Transverse colon (tissue), 4 donors: ENCODE measurements around the gene TRIP13. TPM values are rescaled to one million over a fixed set of nuclear protein-coding genes. Genes with fewer than 3 reads are reported as not detected.

ENCODE experiments used
- DNase-seq: peaks from one replicate; pipeline ENCODE4 v3.0.0-alpha.2; 2019
- H3K27ac ChIP-seq, 4 donors: fragments of 200-600 bp; sonication (generic); 2 replicates each; pipeline ENCODE4 v1.5.1; 2016 to 2018; ENCODE audit warnings: inconsistent platforms in 4 of 4
- H3K27me3 ChIP-seq: fragments of 200-600 bp; sonication (generic); 2 replicates; pipeline ENCODE4 v1.5.1; 2017; ENCODE audit warnings: inconsistent platforms
- H3K36me3 ChIP-seq, 4 donors: fragments of 200-600 bp; sonication (generic); 2 replicates each; pipeline ENCODE4 v1.5.1; 2017 to 2019; ENCODE audit warnings: inconsistent platforms in 4 of 4
- H3K4me1 ChIP-seq, 4 donors: fragments of 200-600 bp; sonication (generic); 2 replicates each; pipeline ENCODE4 v1.5.1; 2017 to 2020; ENCODE audit warnings: inconsistent platforms in 4 of 4
- H3K4me3 ChIP-seq, 4 donors: fragments of 200-600 bp; sonication (generic); 1 replicate in 1 of 4; 2 replicates in 3 of 4; pipeline versions ENCODE4 v1.5.1 to v1.6.1; 2017 to 2019; ENCODE audit warnings: inconsistent platforms in 4 of 4
- H3K9me3 ChIP-seq, 2 donors: fragments of 200-600 bp; sonication (generic); 2 replicates each; pipeline ENCODE4 v1.5.1; 2017 to 2019; ENCODE audit warnings: inconsistent platforms in 2 of 2
- CTCF ChIP-seq, 5 experiments: fragments of 200-600 bp in 3 of 5; fragments of 450-650 bp in 2 of 5; sonication (generic) in 3 of 5; IDR thresholded peaks; 1 replicate in 2 of 5; 2 replicates in 3 of 5; pipeline ENCODE4 v1.5.1; 2016 to 2017; ENCODE audit warnings: antibody characterized with exemption in 5 of 5, inconsistent platforms in 3 of 5, mild to moderate bottlenecking in 2 of 5, moderate library complexity in 1 of 5
- EP300 ChIP-seq: sonication (generic); formaldehyde crosslinking; IDR thresholded peaks from one replicate; pipeline ENCODE4 v1.6.1; 2017; ENCODE audit warnings: antibody characterized with exemption, low read depth
- POLR2A ChIP-seq: fragments of 450-650 bp; IDR thresholded peaks from one replicate; pipeline ENCODE4 v1.6.1; 2016; ENCODE audit warnings: antibody characterized with exemption, mild to moderate bottlenecking, moderate library complexity
- POLR2AphosphoS5 ChIP-seq, 3 donors: sonication (generic); formaldehyde crosslinking; IDR thresholded peaks; one replicate each; pipeline ENCODE4 v1.6.1; 2016; ENCODE audit warnings: antibody characterized with exemption in 3 of 3
- WGBS, 2 donors: methylation state at CpG; one replicate each; pipeline ENCODE4 v1.1.5; 2018; ENCODE audit warnings: low coverage in 1 of 2; 5-methylcytosine and 5-hydroxymethylcytosine counted together
- in situ Hi-C, 4 donors: fragments of 200-750 bp; cut with MboI; loops; one replicate each; pipeline versions ENCODE4 v1.15.0 to v1.15.1; 2017; ENCODE audit warnings: low sequenced_read_pairs in 3 of 4, low pct_ligation_motif_present in 1 of 4, low pct_unique_long_range_greater_than_20kb in 1 of 4
- intact Hi-C: fragments of 100-400 bp; cut with DNase I; formaldehyde crosslinking; loops from one replicate; pipeline ENCODE4 v1.15.1; 2023; ENCODE audit warnings: low total_unique reads
- total RNA-seq, 4 donors: library from RNA; depleted of rRNA; stranded (reverse); fragments of >200 nt; gene quantifications; one replicate each; pipeline ENCODE4 v1.1.0, GENCODE V29; 2016

TRIP13 gene
- total RNA-seq, 4 donors from 2014 or later = 0.41 to 4.1 (median 2.2) TPM; not detected in 1

DNA sequence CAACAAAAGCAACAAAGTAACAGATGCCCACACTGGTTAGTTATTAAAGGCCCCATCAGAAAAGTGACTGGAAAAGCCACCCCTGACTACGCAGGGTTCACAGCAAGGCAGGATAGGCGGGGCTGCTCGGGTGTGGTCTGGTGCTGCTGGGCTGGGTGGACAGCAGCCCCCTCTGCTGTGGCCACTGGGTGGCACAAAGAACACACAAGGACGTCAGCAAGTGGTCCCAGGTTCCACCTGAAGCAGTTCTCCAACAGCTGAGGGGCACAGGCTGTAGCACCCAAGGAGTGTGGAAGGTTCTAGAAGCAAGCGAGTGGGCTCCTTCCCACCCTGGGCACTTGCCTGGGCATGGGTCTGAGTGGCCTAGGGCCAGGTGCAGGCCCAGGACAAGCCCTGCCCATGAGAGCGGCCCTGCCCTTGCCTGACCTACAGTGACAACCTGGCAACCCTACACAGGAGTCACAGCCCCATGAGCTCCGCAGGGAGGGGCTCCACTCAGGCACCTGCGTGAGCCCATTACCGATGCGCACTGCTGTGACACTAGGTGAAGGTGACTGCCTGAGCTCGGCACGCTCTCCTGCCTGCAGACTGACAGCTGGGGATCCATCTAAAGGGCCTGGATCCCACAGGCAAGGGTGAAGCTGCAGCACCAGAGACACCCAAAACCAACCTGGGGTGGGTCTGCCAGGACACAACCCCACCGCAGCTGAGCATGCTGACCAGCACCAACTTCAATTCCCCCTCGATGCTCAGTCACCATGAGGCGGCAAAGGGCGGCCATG, 8.1 kb upstream of the TRIP13 start:
- no peak overlapping the region for H3K4me3 ChIP-seq
- in situ Hi-C loops = no loop called here
- intact Hi-C loops = no loop called here
- H3K9me3 ChIP-seq = no peaks in the 10 kb centered on the region
- DNase-seq = no peak
- no peak for TF ChIP-seq CTCF (IDR thresholded peaks at IDR 0.05)
- TF ChIP-seq POLR2A = no peak
- no peak for TF ChIP-seq EP300
- no peak for TF ChIP-seq POLR2AphosphoS5 (IDR thresholded peaks at IDR 0.05)
- no peaks in the 10 kb centered on the region for H3K27me3 ChIP-seq
- peaks cover 0 to 63% (median 28%) of the 10 kb centered on the region in 4 donors for H3K36me3 ChIP-seq
- no peak overlapping the region for H3K27ac ChIP-seq
- 80 to 92% methylated on average over 1 to 14 of the region's 16 CpGs for WGBS, 2 donors
- no peaks in the 10 kb centered on the region for H3K4me1 ChIP-seq

- no peaks in the 10 kb centered on the region for H3K27me3 ChIP-seq
- DNase-seq = no peak
- no peaks in the 10 kb centered on the region for H3K9me3 ChIP-seq
- WGBS, 2 donors = 91% methylated on average over 18 of the region's 18 CpGs; no CpG with 5 or more reads in 1 of the 2 donors
- TF ChIP-seq EP300 (no peak), CTCF (IDR thresholded peaks at IDR 0.05) (no peak), POLR2AphosphoS5 (IDR thresholded peaks at IDR 0.05) (no peak), POLR2A (no peak)
- no peak overlapping the region for H3K4me3 ChIP-seq
- H3K27ac ChIP-seq = no peak overlapping the region
- in situ Hi-C loops (no loop called here), intact Hi-C loops (no loop called here)
- peaks cover 0 to 64% (median 28%) of the 10 kb centered on the region in 4 donors for H3K36me3 ChIP-seq
- H3K4me1 ChIP-seq = no peaks in the 10 kb centered on the region
These were observed 7.6 kb upstream of the TRIP13 start for GRCh38 chr5:885127-885442.

- Histone ChIP-seq H3K4me1 (peaks cover 0 to 4% (median 0%) of the 10 kb centered on the region in 4 donors), H3K4me3 (no peak overlapping the region), H3K36me3 (peaks cover 0 to 64% (median 28%) of the 10 kb centered on the region in 4 donors), H3K27ac (no peak overlapping the region), H3K27me3 (no peaks in the 10 kb centered on the region), H3K9me3 (no peaks in the 10 kb centered on the region)
- WGBS, 2 donors = 94% methylated on average over 13 of the region's 13 CpGs; no CpG with 5 or more reads in 1 of the 2 donors
- TF ChIP-seq POLR2A = no peak
- TF ChIP-seq POLR2AphosphoS5 (IDR thresholded peaks at IDR 0.05) = no peak
- TF ChIP-seq EP300 = no peak
- TF ChIP-seq CTCF (IDR thresholded peaks at IDR 0.05) = no peak
- DNase-seq = no peak
- intact Hi-C loops = no loop called here
- in situ Hi-C loops = no loop called here
These were observed 7.2 kb upstream of the TRIP13 start for GRCh38 chr5:885529-885928.

DNA sequence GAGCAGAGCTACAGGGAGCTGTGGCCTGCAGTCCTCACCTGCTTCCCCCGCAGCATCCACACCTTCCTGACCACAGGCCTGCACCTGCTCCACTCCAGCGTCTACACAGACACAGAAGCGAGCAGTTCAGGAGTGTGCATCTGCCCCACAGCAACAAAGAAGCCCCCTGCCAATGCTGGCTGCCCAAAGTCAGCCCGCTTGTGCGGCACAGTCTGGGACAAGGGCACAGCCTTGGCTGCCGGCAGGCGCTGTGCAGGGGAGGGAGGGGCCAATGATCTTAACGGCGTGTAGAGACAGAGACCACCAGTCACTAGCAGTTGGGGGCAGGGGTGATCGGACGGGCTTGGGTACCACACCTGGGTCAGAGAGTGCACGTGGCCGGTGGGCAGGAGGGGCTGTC, 6.6 kb upstream of the TRIP13 start:
- no peak for DNase-seq
- 88 to 94% methylated on average over 10 to 13 of the region's 13 CpGs for WGBS, 2 donors
- H3K9me3 ChIP-seq = no peaks in the 10 kb centered on the region
- H3K27ac ChIP-seq = no peak overlapping the region
- H3K36me3 ChIP-seq = peaks cover 0 to 60% (median 26%) of the 10 kb centered on the region in 4 donors
- H3K4me3 ChIP-seq = no peak overlapping the region
- intact Hi-C loops = no loop called here
- TF ChIP-seq POLR2AphosphoS5 (IDR thresholded peaks at IDR 0.05) = no peak
- TF ChIP-seq POLR2A = no peak
- no peak for TF ChIP-seq CTCF (IDR thresholded peaks at IDR 0.05)
- TF ChIP-seq EP300 = no peak
- no peaks in the 10 kb centered on the region for H3K27me3 ChIP-seq
- in situ Hi-C loops = no loop called here
- H3K4me1 ChIP-seq = peaks cover 0 to 9% (median under 1%) of the 10 kb centered on the region in 4 donors
